Liver (tissue), 3 donors: ENCODE data around the gene RGL2.
"Not testable (repeated sequence)": the region's sequence is repeated elsewhere in the genome, so short reads cannot be mapped to it uniquely, and the experiment has no call there.

Experiments
- CTCF ChIP-seq: fragments of 150-350 bp; IDR thresholded peaks from 2 replicates; pipeline ENCODE4 v1.5.1; 2017; ENCODE audit warnings: improper control_type of control experiment, low read depth, low read length; ENCODE audit not compliant: missing input control
- EGR1 ChIP-seq, 2 donors: IDR thresholded peaks; 2 replicates each; pipeline ENCODE4 v1.6.1; 2016 to 2018; ENCODE audit warnings: antibody characterized with exemption in 2 of 2, low read depth in 2 of 2
- GABPA ChIP-seq, 2 donors: IDR thresholded peaks in 1 of 2; conservative IDR thresholded peaks in 1 of 2; 2 replicates each; pipeline ENCODE4 v1.6.1; 2016; ENCODE audit warnings: antibody characterized with exemption in 2 of 2, mild to moderate bottlenecking in 1 of 2, moderate library complexity in 1 of 2
- HNF4A ChIP-seq, 2 donors: conservative IDR thresholded peaks; 2 replicates each; pipeline ENCODE4 v1.6.1; 2016; ENCODE audit warnings: antibody characterized with exemption in 2 of 2, mild to moderate bottlenecking in 2 of 2
- JUND ChIP-seq, 2 donors: IDR thresholded peaks; 2 replicates each; pipeline ENCODE4 v1.6.1; 2016; ENCODE audit warnings: antibody characterized with exemption in 2 of 2
- RAD21 ChIP-seq, 2 donors: IDR thresholded peaks; 2 replicates each; pipeline ENCODE4 v1.6.1; 2016; ENCODE audit warnings: antibody characterized with exemption in 2 of 2, mild to moderate bottlenecking in 2 of 2
- REST ChIP-seq: IDR thresholded peaks from 2 replicates; pipeline ENCODE4 v1.6.1; 2016; ENCODE audit warnings: antibody characterized with exemption, mild to moderate bottlenecking
- SP1 ChIP-seq: IDR thresholded peaks from 2 replicates; pipeline ENCODE4 v1.6.1; 2018; ENCODE audit warnings: antibody characterized with exemption, mild to moderate bottlenecking
- YY1 ChIP-seq: IDR thresholded peaks from 2 replicates; pipeline ENCODE4 v1.6.1; 2016; ENCODE audit warnings: antibody characterized with exemption, mild to moderate bottlenecking
- TF ChIP-seq, protein P1 (sequence below): IDR thresholded peaks from 2 replicates; pipeline ENCODE4 v1.6.1; 2016; ENCODE audit warnings: antibody characterized with exemption
- donor health status: healthy.
- donor health status: healthy.

DNA sequence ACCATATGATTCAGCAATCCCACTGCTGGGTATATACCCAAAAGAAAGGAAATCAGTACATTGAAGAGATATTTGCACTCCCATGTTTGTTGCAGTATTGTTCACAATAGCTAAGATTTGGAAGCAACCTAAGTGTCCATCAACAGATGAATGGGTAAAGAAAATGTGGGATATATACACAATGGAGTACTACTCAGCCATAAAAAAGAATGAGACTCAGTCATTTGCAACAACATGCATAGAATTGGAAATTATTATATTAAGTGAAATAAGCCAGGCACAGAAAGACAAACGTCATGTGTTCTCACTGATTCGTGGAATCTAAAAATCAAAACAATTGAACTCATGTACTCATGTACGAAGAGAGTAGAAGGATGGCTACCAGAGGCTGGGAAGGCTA lies 36.3 kb downstream of the RGL2 start:
- TF ChIP-seq CTCF; SP1; GABPA (IDR thresholded peaks at IDR 0.05 in 1 of 2, conservative IDR thresholded peaks at IDR 0.05 in 1 of 2); REST; JUND (IDR thresholded peaks at IDR 0.05); HNF4A (conservative IDR thresholded peaks at IDR 0.05); EGR1 (IDR thresholded peaks at IDR 0.05; ENCODE audit: low read depth in 2 of 2); RAD21 (IDR thresholded peaks at IDR 0.05); YY1: not testable (repeated sequence)
- TF ChIP-seq, protein P1, sequence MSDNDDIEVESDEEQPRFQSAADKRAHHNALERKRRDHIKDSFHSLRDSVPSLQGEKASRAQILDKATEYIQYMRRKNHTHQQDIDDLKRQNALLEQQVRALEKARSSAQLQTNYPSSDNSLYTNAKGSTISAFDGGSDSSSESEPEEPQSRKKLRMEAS, result not testable (repeated sequence)
